ENCODE measurements around the gene DTNB.
A peak's percentile ranks its signal among the peaks of the same experiment; 100 is the strongest.

Gene DTNB

GRCh38 chr2:25618676-25619075 is 54.7 kb downstream of the DTNB start:
- TF ChIP-seq, protein P1, sequence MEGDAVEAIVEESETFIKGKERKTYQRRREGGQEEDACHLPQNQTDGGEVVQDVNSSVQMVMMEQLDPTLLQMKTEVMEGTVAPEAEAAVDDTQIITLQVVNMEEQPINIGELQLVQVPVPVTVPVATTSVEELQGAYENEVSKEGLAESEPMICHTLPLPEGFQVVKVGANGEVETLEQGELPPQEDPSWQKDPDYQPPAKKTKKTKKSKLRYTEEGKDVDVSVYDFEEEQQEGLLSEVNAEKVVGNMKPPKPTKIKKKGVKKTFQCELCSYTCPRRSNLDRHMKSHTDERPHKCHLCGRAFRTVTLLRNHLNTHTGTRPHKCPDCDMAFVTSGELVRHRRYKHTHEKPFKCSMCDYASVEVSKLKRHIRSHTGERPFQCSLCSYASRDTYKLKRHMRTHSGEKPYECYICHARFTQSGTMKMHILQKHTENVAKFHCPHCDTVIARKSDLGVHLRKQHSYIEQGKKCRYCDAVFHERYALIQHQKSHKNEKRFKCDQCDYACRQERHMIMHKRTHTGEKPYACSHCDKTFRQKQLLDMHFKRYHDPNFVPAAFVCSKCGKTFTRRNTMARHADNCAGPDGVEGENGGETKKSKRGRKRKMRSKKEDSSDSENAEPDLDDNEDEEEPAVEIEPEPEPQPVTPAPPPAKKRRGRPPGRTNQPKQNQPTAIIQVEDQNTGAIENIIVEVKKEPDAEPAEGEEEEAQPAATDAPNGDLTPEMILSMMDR (conservative IDR thresholded peaks at IDR 0.05; ENCODE audit: low read depth, low read length) = no peak
- H3K4me3 ChIP-seq (ENCODE audit: low read length) = no peak overlapping the region
- DNase-seq (ENCODE audit: low read depth) = peak; percentile 57

GRCh38 chr2:25617948-25618646 is 55.3 kb downstream of the DTNB start:
- TF ChIP-seq, protein P1 (conservative IDR thresholded peaks at IDR 0.05; ENCODE audit: low read depth, low read length) = no peak
- no peak for DNase-seq (ENCODE audit: low read depth)
- H3K4me3 ChIP-seq (ENCODE audit: low read length) = no peak overlapping the region

DNA sequence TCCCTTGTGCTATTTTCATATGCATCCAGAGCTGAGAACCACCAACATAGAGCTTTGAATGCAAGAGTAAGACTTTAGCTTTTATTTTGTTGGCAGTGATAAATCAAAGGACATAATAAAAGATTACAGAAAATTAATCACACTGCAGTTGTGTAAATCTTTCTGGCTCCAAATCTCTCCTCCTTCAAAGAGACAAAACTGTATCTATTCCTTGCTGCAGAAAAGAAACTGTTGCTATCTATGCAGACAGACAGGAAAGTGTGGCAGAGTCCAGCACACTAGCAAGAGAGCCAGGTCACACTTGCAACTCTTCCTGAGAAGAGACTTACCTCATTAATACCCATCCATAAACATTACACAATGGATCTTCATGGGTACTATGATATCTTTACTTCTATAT is 57.5 kb downstream of the DTNB start:
- H3K4me3 ChIP-seq (ENCODE audit: low read length) = no peak overlapping the region
- no peak for DNase-seq (ENCODE audit: low read depth)
- TF ChIP-seq, protein P1 (conservative IDR thresholded peaks at IDR 0.05; ENCODE audit: low read depth, low read length) = no peak

DNA sequence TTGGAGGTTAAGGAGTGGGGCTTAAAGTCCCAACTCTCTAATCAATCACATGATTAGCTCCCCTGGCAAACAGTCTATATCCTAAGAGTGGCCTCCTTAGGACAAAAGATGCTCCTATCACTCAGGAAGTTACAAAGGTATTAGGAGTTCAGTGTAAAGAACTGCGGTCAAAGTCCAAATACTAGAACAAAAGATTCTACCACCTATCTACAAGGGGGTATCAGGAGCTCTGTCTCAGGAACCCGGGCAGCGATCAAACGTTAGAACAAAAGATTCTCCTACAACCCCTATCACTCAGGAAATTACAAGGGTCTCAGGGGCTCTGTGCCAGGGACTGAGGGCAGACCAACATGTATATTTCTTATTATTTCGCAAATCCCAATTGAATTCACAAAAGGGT is 58.0 kb downstream of the DTNB start:
- TF ChIP-seq, protein P1 (conservative IDR thresholded peaks at IDR 0.05; ENCODE audit: low read depth, low read length) = no peak
- no peak for DNase-seq (ENCODE audit: low read depth)
- no peak overlapping the region for H3K4me3 ChIP-seq (ENCODE audit: low read length)

DNA sequence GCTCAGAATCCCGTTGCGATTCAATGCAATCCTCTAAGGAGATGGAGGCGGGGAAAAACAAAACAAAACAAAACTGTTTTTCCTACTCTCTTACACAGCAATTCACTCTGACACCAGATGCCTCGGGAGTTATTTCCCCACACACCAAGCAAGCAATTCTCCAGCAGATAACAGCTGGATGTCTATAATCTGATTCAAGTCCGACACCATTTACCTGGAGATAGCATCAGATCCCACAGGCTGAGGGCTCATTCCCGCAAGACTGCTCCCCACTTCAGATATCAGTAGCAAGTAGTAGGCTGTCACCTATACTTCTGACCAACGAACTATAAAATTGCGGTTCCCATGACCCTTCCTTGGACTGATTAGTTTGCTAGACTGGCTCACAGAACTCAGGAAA is 58.7 kb downstream of the DTNB start:
- TF ChIP-seq, protein P1 (conservative IDR thresholded peaks at IDR 0.05; ENCODE audit: low read depth, low read length) = no peak
- no peak for DNase-seq (ENCODE audit: low read depth)
- H3K4me3 ChIP-seq (ENCODE audit: low read length) = no peak overlapping the region

DNA sequence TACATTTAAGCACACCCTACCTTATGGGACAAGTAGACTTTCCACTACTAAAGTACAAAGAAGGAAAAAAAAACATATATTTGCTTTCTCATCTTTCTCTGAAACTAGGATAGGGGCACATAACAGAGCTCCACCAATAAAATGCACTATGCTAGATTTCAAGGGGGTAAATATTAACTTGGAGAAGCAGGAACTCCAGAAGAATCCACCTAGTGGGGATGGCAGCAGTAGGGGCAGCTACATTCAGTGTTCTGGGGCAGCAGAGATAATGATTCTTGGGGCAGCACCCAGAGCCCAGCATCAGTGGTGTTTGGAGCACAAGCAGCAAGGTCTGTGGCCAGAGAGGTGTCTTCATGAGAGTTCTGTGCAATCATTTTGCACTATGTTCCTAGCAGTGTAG is 64.7 kb downstream of the DTNB start:
- no peak for DNase-seq (ENCODE audit: low read depth)
- H3K4me3 ChIP-seq (ENCODE audit: low read length) = no peak overlapping the region
- TF ChIP-seq, protein P1 (conservative IDR thresholded peaks at IDR 0.05; ENCODE audit: low read depth, low read length) = no peak

- no peak overlapping the region for H3K4me3 ChIP-seq (ENCODE audit: low read length)
- no peak for DNase-seq (ENCODE audit: low read depth)
- TF ChIP-seq, protein P1 (conservative IDR thresholded peaks at IDR 0.05; ENCODE audit: low read depth, low read length) = peak; percentile 55
Measured at GRCh38 chr2:25606892-25607291, 66.5 kb downstream of the DTNB start.
